DND-41 (cell line): ENCODE measurements around the gene C5AR1.

Source experiments
- EZH2 ChIP-seq: IDR thresholded peaks from 3 replicates; pipeline ENCODE4 v1.6.1; 2012; ENCODE audit warnings: borderline replicate concordance, low read depth, mild to moderate bottlenecking, moderate library complexity, low read length, inconsistent platforms; ENCODE audit not compliant: severe bottlenecking
- TF ChIP-seq, protein P1 (sequence below): IDR thresholded peaks from 2 replicates; pipeline ENCODE4 v1.5.1; 2012; ENCODE audit warnings: borderline replicate concordance, low read length, moderate library complexity, mild to moderate bottlenecking; ENCODE audit not compliant: poor library complexity, severe bottlenecking; ENCODE audit errors: extremely low read depth

- TF ChIP-seq, protein P1, sequence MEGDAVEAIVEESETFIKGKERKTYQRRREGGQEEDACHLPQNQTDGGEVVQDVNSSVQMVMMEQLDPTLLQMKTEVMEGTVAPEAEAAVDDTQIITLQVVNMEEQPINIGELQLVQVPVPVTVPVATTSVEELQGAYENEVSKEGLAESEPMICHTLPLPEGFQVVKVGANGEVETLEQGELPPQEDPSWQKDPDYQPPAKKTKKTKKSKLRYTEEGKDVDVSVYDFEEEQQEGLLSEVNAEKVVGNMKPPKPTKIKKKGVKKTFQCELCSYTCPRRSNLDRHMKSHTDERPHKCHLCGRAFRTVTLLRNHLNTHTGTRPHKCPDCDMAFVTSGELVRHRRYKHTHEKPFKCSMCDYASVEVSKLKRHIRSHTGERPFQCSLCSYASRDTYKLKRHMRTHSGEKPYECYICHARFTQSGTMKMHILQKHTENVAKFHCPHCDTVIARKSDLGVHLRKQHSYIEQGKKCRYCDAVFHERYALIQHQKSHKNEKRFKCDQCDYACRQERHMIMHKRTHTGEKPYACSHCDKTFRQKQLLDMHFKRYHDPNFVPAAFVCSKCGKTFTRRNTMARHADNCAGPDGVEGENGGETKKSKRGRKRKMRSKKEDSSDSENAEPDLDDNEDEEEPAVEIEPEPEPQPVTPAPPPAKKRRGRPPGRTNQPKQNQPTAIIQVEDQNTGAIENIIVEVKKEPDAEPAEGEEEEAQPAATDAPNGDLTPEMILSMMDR, result no peak
- TF ChIP-seq EZH2, result no peak
Observed at GRCh38 chr19:47306303-47306702, 3.4 kb upstream of the C5AR1 start.
